A673 (cell line): ENCODE measurements around the gene RASSF7. TPM values are rescaled to one million over a fixed set of nuclear protein-coding genes. Genes with fewer than 3 reads are reported as not detected.
A peak's percentile ranks its signal among the peaks of the same experiment; 100 is the strongest.
"Not testable (repeated sequence)": the region's sequence is repeated elsewhere in the genome, so short reads cannot be mapped to it uniquely, and the experiment has no call there.

ENCODE experiments used
- BruUV-seq: library from RNA; stranded (reverse); fragments of 400-500 nt; replicated peaks from 2 replicates; lab custom pipeline; 2021; lab: Mats Ljungman, UMichigan
- CTCF ChIA-PET: fragments of 300-600 bp; sonication (Branson Sonifier 250); formaldehyde crosslinking; loops from one replicate; lab custom pipeline; 2022; ENCODE audit warnings: antibody characterized with exemption; lab: Charles Lee
- POLR2A ChIA-PET: fragments of 300-600 bp; sonication (Branson Sonifier 250); formaldehyde crosslinking; loops from one replicate; lab custom pipeline; 2022; ENCODE audit warnings: antibody characterized with exemption; ENCODE audit not compliant: low non-redundant PET; lab: Charles Lee
- DNase-seq: peaks from one replicate; pipeline ENCODE4 v3.0.0-alpha.2; 2015; ENCODE audit warnings: low spot score
- H3K27ac ChIP-seq: fragments of 200-600 bp; sonication (generic); 2 replicates; pipeline ENCODE4 v1.5.1; 2016; ENCODE audit warnings: mixed run types, low read depth, mild to moderate bottlenecking, mixed read lengths, antibody characterized with exemption, low read length; ENCODE audit not compliant: poor library complexity, severe bottlenecking
- H3K27me3 ChIP-seq: fragments of 200-600 bp; sonication (generic); replicated peaks from 2 replicates; pipeline ENCODE4 v1.6.1; 2017; ENCODE audit warnings: mixed run types, low read depth, mild to moderate bottlenecking, mixed read lengths, antibody characterized with exemption, low read length; ENCODE audit not compliant: insufficient read depth, poor library complexity
- H3K36me3 ChIP-seq: fragments of 200-600 bp; sonication (generic); 2 replicates; pipeline ENCODE4 v1.6.1; 2016; ENCODE audit warnings: mixed run types, mild to moderate bottlenecking, mixed read lengths, antibody characterized with exemption, low read length; ENCODE audit not compliant: insufficient read depth, poor library complexity, severe bottlenecking
- H3K4me1 ChIP-seq: fragments of 200-600 bp; sonication (generic); 2 replicates; pipeline ENCODE4 v1.6.1; 2017; ENCODE audit warnings: mixed run types, mild to moderate bottlenecking, mixed read lengths, antibody characterized with exemption, low read length; ENCODE audit not compliant: insufficient read depth, poor library complexity, severe bottlenecking
- H3K4me3 ChIP-seq: fragments of 200-600 bp; sonication (generic); 2 replicates; pipeline ENCODE4 v1.5.1; 2016; ENCODE audit warnings: low read depth, mixed run types, mild to moderate bottlenecking, mixed read lengths, low read length; ENCODE audit not compliant: poor library complexity, severe bottlenecking
- H3K9me3 ChIP-seq: fragments of 200-600 bp; sonication (generic); 2 replicates; pipeline ENCODE4 v1.6.1; 2016; ENCODE audit warnings: mixed run types, low read depth, mild to moderate bottlenecking, mixed read lengths, antibody characterized with exemption, low read length; ENCODE audit not compliant: poor library complexity, severe bottlenecking
- EZH2 ChIP-seq: fragments of 200-600 bp; sonication (generic); IDR thresholded peaks from 2 replicates; pipeline ENCODE4 v1.6.1; 2017; ENCODE audit warnings: borderline replicate concordance, low read depth, mild to moderate bottlenecking, mixed read lengths, antibody characterized with exemption, low read length; ENCODE audit not compliant: poor library complexity, severe bottlenecking
- intact Hi-C: fragments of 100-400 bp; cut with micrococcal nuclease; formaldehyde crosslinking; loops from one replicate; pipeline ENCODE4 v1.10.0; 2022; ENCODE audit not compliant: unreplicated experiment
- total RNA-seq: library from RNA; stranded (reverse); gene quantifications from 2 replicates; pipeline ENCODE4 v1.2.3, GENCODE V29; 2021
- TF ChIP-seq, protein P1 (sequence below): fragments of 300-800, 200-600 bp; sonication (generic); conservative IDR thresholded peaks from 2 replicates; pipeline ENCODE4 v1.5.1; 2017; ENCODE audit warnings: low read depth, mild to moderate bottlenecking, antibody characterized with exemption, low read length, moderate library complexity, mixed read lengths

The RASSF7 gene
- total RNA-seq, 1 experiment from 2014 or later, result 4.6 TPM

DNA sequence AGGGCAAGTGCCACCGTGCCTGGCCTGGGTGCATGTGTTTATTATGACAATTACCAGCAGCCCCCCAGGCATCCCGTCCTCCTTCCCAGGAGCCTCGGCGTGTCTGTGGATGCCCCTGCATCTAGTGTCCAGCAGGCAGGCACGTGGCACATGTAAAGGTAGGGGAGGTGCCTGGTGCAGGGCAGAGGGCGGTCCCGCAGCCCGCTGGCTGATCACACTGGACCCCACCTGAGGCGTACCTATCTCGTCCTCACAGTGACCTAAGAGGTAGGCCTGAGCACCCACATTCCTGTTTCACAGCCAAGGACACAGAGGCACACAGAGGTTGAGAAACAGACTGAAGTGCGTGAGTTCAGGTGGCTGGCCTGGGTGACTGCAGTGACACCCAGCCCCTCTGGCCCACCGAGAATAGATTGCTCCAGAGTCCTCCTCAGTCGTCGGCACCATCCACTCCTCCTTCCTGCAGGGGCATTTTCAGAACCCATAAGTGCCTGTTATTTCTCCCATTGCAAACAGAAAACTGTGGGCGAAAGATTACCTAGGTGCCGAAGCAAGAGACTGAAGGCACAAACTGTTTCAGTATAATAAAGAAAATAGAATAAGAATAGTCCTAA is 12.5 kb downstream of the RASSF7 start:
- Histone ChIP-seq H3K36me3 (no peaks in the 10 kb centered on the region), H3K4me1 (peaks cover 15% of the 10 kb centered on the region), H3K9me3 (no peaks in the 10 kb centered on the region), H3K4me3 (no peak overlapping the region), H3K27me3 (no peaks in the 10 kb centered on the region), H3K27ac (no peak overlapping the region)
- intact Hi-C loops, result no loop called here
- ChIA-PET POLR2A (no interaction called here), CTCF (no interaction called here)
- DNase-seq, result no peak
- TF ChIP-seq EZH2, result no peak
- TF ChIP-seq, protein P1, sequence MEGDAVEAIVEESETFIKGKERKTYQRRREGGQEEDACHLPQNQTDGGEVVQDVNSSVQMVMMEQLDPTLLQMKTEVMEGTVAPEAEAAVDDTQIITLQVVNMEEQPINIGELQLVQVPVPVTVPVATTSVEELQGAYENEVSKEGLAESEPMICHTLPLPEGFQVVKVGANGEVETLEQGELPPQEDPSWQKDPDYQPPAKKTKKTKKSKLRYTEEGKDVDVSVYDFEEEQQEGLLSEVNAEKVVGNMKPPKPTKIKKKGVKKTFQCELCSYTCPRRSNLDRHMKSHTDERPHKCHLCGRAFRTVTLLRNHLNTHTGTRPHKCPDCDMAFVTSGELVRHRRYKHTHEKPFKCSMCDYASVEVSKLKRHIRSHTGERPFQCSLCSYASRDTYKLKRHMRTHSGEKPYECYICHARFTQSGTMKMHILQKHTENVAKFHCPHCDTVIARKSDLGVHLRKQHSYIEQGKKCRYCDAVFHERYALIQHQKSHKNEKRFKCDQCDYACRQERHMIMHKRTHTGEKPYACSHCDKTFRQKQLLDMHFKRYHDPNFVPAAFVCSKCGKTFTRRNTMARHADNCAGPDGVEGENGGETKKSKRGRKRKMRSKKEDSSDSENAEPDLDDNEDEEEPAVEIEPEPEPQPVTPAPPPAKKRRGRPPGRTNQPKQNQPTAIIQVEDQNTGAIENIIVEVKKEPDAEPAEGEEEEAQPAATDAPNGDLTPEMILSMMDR, result no peak
- BruUV-seq, result no TSS peak

DNA sequence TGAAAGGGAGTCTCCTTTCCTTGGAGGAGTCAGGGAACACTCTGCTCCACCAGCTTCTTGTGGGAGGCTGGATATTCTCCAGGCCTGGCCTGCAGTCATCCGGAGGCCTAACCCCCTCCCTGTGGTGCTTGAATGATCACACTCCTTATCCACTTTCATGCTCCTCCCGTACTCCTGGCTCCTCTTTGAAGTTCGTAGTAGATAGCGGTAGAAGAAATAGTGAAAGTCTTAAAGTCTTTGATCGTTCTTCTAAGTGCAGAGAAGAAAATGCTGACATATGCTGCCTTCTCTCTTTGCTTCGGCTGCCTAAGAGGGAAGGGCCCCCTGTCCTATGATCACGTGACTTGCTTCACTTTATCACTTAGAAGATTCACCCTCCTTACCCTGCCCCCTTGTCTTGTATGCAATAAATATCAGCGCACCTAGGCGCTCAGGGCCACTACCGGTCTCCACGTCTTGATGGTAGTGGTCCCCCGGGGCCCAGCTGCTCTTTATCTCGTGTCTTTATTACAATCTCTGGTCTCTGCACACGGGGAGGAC is 13.3 kb downstream of the RASSF7 start:
- BruUV-seq, H3K27ac ChIP-seq, intact Hi-C loops, H3K27me3 ChIP-seq, CTCF ChIA-PET, POLR2A ChIA-PET, H3K9me3 ChIP-seq, DNase-seq, H3K36me3 ChIP-seq: not testable (repeated sequence)
- peak overlapping the region; percentile 70 for H3K4me3 ChIP-seq
- peaks cover 20% of the 10 kb centered on the region for H3K4me1 ChIP-seq

DNA sequence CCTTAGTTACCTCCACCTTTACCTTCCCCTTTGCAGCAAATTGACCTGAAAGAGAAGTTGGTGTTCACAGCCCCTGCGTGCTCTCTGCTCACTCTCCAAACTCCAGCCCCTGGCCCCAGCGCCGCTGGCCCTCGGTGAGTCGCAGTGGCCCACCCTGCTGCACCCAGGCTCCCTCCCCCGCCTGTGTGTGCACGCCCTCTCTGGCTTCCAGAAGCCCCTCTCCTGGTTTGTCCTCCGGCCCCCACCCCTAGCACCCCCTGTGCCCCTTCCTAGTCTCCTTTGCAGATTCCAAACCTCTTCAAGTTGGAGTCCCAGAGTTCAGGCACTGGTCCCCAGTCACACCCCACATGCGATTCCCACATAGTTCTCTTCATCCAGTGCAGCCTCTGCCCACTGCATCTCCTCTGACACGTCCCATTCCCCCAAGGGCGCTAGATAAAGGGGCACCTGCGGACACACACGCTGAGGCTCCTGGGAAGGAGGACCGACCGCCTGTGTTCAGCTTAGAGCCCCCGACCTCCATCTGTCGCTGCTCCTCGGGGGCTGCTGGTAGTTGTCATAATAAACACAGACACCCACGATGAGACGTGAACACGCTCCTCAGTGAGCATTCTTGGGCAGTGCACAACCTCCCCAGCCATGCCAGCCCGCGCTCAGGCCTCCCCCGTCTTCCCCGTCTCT is 14.0 kb downstream of the RASSF7 start:
- no peaks in the 10 kb centered on the region for H3K36me3 ChIP-seq
- no peak for DNase-seq
- H3K4me3 ChIP-seq, result peak overlapping the region; percentile 70
- CTCF ChIA-PET, result no interaction called here
- H3K9me3 ChIP-seq, result no peaks in the 10 kb centered on the region
- peaks cover 20% of the 10 kb centered on the region for H3K4me1 ChIP-seq
- no TSS peak for BruUV-seq
- intact Hi-C loops, result no loop called here
- POLR2A ChIA-PET, result no interaction called here
- H3K27me3 ChIP-seq, result no peaks in the 10 kb centered on the region
- TF ChIP-seq EZH2, result no peak
- peak overlapping the region; percentile 57 for H3K27ac ChIP-seq

DNA sequence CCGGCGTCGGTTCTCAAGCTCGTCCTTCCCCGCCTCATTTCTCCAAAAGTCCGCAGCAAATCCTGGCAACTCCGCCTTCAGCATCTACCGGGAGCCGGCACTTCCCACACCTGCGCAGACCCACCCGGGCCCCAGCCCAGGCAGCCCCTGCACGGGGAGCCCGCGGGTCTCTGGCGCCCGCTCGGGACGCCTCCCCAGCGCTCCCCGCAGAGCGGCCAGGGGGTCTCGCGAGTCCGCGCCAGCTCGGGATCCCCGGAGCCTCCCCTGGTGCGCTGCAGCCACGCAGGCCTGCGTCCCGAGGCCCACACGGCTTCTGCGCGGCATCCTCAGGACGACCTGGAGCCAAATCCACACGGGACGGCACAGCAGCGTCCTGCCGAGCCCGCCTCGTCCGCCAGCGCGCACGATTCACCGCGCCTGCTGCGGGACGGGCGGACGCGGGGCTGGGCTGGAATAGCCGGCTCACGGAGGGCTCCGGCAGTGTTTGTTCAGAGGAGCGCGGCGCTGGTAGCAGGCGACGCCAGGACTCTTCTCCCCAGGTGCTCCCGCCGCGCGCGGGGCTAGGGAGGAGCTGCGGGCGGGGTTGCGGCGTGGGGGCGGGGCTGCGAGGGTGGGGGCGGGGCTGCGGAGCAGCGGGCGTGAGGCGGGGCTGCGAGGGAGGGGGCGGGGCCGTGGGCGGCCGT is 14.7 kb downstream of the RASSF7 start:
- intact Hi-C loops, result no loop called here
- POLR2A ChIA-PET, result interaction anchor here (0.6 kb wide), 1 partner anchor 155 kb away, joined by 3 read pairs; no protein-coding TSS in a partner anchor
- H3K4me1 ChIP-seq, result peaks cover 20% of the 10 kb centered on the region
- DNase-seq, result peak; percentile 63
- H3K4me3 ChIP-seq, result peak overlapping the region; percentile 70
- H3K36me3 ChIP-seq, result no peaks in the 10 kb centered on the region
- BruUV-seq, result no TSS peak
- no peaks in the 10 kb centered on the region for H3K9me3 ChIP-seq
- TF ChIP-seq, protein P1, result no peak
- no peak for TF ChIP-seq EZH2
- H3K27ac ChIP-seq, result peak overlapping the region; percentile 57
- no peaks in the 10 kb centered on the region for H3K27me3 ChIP-seq
- CTCF ChIA-PET, result interaction anchor here (0.6 kb wide), 1 partner anchor 237 kb away, joined by 6 read pairs; no protein-coding TSS in a partner anchor
